Stimulated activated CD4-positive, alpha-beta T cell treated with anti-CD3 and anti-CD28 coated beads, TNF-alpha, amount 100 ng/mL, for 1 hour (primary cell): ENCODE measurements around the gene ADAMTS13.

Experiments
- DNase-seq, 3 donors: peaks; one replicate each; pipeline ENCODE4 v3.0.0-alpha.2; 2020; ENCODE audit warnings: low read depth in 3 of 3, low spot score in 1 of 3

Gene ADAMTS13

GRCh38 chr9:133488686-133489252 is 66.6 kb downstream of the ADAMTS13 start:
- DNase-seq, result no peak

GRCh38 chr9:133489253-133490190 is 67.4 kb downstream of the ADAMTS13 start:
- no peak for DNase-seq

DNA sequence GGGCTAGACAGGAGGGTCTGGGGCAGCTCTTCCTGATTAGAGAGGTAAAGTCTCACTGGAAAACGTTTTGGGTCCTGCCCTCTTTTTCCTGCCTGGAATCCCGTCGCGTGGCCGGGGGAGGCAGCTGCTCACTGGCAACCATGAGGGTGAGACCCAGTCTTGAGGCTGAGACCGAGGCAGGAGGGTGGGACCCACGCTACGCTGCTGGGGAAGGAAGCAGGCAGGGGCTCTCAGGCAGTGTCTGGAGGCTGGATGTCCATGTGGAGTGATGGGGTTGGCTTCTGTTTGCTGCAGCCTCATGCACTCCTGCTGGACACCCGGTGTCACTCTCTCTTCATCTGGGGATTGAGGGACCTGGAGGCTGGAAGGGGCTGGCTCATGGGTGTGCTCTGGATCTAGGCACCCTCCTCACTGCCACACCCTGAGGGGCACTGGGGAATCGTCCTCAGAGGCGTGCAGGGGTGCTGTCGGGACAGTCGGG is 68.1 kb downstream of the ADAMTS13 start:
- no peak for DNase-seq

DNA sequence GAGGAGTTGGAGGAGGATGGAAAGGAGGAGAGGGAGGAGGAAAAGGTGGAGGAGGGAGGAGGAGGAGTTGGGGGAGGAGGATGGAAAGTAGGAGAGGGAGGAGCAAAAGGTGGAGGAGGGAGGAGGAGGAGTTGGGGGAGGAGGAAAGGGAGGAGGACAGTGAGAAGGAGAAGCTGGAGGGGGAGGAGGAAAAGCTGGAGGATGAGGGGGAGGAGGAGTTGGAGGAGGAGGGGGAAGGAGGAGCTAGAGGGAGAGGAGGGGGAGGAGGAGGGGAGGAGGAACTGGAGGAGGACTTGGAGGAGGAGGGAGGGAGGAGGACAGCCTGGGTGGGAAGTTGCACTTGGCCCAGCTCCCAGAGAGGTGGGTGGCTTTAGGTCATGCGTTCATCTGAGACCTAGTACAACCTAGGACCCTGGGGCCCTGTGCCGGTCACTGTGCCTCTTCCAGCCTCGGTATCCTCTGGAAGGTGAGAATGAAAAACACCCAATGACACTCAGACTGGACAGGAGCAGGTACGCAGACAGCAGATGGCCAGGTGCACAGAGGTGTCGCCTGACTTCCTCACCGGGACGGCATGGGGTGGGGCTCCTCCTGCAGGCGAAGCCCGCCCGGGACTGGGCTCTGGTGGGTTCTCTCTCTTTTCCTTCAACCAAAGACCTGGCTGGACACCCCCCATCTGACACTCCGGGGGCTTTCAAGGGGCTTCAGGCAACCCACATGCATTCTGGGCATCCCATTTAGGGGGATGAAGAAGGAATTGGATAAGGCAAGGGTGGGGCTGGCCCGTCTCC is 68.9 kb downstream of the ADAMTS13 start:
- DNase-seq, result no peak

- DNase-seq, result no peak
These were observed 69.4 kb downstream of the ADAMTS13 start for GRCh38 chr9:133491656-133491925.

- no peak for DNase-seq
These were observed 70.2 kb downstream of the ADAMTS13 start for GRCh38 chr9:133492061-133493021.

GRCh38 chr9:133493428-133493827 is 71.3 kb downstream of the ADAMTS13 start:
- no peak for DNase-seq

- no peak for DNase-seq
These were observed 71.8 kb downstream of the ADAMTS13 start for GRCh38 chr9:133493845-133494540.

DNA sequence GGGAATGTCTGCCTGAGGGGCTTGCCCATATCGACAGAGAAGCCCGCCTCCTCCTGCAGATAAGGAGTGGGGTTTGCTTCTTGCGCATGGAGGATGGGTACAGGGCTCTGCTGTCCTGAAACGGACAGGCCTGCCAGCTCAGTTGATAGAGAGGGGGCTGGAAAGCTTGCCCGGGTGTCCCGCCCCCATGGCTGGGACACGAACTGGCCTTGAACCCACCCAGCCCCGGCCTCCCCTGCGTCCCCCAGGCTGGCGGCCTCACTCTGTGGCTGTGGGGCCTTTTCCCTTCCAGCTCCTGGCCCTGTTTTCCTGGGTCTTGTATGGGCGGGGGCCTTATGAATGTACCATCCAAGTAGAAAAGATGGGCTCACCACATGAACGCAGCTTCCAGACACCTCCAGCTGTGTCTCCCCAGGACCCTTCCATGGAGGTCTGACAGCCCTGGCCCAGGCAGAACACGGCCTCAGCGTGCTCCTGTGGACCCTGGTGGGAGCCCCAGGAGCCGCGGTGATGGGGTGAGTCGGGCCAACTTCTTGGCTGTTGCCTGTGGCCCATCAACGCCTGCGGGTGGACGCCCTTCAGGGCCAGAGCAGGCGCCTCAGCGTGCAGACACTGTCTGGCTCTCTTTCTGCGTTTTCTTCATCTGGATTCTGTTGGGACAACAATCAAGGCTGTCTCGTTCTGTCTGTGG is 72.6 kb downstream of the ADAMTS13 start:
- no peak for DNase-seq

DNA sequence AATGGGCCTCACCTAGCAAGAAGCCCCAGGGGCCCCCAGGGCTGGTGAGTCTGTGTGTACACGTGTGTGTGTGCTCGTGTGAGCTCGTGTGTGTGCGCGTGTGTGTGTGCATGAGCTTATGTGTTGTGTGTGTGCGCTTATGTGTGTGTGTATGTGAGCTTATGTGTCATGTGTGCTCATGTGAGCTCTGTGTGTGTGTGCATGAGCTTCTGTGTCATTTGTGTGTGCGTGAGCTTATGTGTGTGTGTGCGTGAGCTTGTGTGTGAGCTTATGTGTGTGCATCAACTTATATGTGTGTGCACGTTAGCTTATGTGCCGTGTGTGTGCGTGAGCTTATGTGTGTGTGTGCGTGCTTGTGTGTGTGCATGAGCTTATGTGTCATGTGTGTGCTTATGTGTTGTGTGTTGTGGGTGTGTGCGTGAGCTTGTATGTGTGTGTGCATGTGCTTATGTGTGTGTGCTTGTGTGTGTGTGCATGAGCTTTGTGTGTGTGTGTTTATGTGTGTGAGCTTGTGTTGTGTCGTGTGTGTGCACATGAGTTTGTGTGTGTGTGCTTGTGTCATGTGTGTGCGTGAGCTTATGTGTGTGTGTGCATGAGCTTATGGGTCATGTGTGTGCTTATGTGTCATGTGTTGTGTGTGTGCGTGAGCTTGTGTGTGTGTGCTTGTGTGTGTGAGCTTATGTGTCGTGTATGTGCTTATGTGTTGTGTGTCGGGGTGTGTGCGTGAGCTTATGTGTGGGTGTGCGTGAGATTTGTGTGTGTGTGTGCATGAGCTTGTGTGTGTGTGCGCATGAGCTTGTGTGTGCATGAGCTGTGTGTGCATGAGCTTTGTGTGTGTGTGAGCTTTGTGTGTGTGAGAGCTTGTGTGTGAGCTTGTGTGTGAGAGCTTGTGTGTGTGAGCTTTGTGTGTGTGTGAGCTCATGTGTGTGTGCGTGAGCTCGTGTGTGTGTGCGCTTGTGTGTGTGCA is 73.4 kb downstream of the ADAMTS13 start:
- no peak for DNase-seq

DNA sequence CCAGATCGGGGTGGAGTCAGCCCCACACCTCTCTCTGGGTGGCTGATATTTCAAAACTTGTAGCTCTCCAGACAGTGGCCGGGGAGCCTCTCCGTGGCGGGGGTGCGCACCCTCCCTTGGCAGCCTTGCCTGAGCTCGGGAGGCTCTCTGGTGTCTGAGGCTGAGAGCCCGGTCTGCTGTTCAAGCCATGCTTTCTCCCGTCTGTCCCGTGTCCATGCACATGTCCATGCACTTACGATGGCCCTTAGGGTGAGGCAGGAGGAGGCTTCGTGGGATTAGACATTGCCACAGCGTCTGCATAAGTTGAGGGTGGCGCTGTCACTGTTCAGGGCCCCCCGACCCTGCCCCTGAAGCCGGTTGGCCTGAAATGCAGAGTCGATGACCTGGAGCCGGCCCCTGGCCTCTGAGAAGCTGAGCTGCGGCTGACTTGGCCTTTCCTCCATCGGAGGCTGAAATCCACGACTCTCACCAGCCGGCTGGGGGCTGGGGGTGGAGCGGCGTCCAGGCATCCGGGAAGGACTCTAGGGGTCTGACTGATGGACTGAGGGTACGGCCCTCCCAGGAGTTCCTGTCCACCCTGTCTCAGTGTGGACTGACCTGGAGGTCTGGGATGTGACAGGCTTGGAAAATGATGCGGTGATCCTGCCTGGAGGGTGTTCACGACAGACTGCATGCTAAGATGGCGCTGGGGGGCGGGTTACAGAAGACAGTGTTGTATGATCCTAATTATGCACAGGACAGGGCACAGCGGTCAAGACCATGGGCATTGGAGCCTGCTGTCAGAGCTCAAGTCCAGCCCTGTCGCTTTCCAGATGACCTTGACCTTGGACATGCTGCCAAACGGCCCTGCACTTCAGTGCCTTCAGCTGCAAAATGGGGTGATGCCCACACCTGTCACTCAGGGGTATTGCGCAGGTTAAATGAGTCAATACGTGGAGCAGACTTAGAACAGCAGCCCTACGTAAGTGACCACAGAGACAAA is 75.0 kb downstream of the ADAMTS13 start:
- no peak for DNase-seq

DNA sequence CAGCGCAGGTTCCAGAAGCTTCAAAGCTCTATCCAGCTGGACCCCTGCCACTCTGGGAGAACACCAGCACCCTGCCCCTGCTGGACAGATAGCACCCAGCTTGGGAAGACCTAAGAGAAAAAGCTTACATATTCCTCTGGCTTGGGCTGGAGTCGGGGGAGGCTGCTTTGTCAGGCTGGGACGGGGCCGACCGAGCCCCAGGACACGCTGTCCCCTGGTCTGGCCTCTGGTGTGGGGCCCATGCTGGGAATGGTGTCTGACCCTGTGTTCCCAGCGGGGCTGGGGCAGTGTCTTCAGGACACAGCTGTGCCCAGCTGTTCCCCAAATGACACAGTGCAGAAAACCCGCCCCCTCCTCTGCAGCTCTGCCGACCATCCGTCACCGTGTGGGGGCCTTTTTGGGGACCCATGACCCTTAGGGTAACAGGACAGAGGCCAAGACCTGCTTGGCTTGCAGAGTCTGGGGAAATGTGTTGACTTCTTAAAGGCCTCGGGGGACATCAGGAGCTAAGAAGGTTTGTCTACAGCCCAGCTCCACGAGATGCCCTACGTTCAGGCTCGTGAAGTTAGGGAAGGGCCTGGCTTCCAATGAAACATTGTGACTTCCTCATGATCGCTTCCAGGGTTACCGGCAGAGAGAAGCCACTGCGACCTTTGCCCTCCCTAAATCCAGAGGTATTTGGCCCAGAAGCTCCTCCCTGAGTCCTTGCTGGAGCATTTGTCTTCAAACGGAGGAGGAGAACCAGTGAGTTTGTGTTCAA is 77.1 kb downstream of the ADAMTS13 start:
- no peak for DNase-seq

GRCh38 chr9:133499892-133500270 is 77.7 kb downstream of the ADAMTS13 start:
- DNase-seq, result no peak

DNA sequence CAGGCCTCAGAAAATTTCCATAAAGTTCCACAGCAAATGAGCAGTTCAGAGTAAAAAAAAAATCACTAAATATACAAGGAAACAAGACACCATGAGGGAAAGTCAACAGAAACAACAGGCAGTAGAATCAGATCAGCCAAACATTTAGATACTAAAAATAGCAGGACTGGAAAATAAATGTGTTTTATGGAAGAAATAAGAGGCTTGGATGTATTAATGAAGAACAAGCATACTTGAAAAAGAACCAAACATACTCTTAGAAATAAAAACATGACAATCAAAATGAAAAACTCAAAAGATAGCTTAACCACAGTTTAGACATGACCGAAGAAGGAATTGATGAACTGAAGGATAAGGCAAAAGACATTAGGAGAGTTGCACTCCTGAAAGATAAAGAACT is 79.9 kb downstream of the ADAMTS13 start:
- DNase-seq, result no peak

DNA sequence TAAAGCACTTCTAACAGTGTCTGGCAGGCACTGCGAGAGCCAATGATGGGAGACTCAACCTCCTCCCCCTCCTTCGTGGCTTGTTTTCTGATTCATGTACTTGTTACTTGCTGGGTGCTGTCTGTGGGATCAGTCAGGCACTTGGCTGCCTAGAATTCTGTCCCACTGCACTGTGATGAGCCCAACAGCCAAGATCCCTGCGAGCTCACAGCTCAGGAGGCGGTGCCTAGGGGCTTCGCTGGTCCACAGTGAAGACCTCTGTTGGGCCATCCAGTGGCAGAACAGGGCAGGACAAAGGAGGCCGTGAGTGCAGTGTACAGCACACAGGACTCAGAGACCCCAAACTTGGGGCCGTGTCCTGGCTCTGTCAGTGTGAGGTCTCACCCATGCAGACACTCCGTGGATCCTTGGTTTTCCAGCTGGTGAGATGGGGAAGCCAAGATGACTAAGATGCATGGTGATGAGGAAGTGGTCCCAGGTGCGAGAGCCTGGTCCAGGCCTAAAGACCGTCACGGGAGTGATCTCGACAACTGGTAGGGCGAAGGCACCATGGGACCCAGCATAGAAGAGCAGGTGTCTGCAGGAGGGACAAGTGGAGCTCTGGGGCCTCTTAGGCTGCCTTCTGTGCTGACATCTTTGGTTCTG is 83.1 kb downstream of the ADAMTS13 start:
- no peak for DNase-seq
